ENCODE results near the gene TENT4A. TPM values are rescaled to one million over a fixed set of nuclear protein-coding genes. Genes with fewer than 3 reads are reported as not detected.
A peak's percentile ranks its signal among the peaks of the same experiment; 100 is the strongest.

TENT4A gene
- total and polyA plus RNA-seq, 2 of the 13 experiments (the other 11 are each of a cell fraction or from before 2014, with no cell fraction given) = 6.3 to 13.3 TPM

DNA sequence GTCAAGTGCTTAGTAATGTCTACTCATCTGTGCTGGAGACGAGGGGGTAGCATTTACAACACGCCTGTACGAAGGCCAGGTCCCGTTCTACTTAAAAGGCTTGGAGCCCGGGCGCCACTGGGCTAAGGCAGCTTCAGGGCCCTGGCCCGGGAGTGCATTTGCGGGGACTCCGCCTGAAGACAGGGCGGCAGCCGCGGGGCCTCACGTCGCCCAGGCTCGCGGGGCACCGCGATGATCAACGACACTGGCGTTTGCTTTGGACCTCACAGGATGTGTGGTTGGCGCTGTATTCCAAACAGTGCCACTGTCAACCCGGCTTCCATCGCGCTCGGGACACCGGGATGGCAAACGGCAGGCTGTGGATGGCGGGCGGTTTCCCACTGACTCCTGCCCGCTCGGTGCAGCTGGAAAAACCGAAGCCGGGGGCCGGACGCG lies 1.1 kb upstream of the TENT4A start (continued):
- TF ChIP-seq, protein P1, sequence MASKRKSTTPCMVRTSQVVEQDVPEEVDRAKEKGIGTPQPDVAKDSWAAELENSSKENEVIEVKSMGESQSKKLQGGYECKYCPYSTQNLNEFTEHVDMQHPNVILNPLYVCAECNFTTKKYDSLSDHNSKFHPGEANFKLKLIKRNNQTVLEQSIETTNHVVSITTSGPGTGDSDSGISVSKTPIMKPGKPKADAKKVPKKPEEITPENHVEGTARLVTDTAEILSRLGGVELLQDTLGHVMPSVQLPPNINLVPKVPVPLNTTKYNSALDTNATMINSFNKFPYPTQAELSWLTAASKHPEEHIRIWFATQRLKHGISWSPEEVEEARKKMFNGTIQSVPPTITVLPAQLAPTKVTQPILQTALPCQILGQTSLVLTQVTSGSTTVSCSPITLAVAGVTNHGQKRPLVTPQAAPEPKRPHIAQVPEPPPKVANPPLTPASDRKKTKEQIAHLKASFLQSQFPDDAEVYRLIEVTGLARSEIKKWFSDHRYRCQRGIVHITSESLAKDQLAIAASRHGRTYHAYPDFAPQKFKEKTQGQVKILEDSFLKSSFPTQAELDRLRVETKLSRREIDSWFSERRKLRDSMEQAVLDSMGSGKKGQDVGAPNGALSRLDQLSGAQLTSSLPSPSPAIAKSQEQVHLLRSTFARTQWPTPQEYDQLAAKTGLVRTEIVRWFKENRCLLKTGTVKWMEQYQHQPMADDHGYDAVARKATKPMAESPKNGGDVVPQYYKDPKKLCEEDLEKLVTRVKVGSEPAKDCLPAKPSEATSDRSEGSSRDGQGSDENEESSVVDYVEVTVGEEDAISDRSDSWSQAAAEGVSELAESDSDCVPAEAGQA (IDR thresholded peaks at IDR 0.05; ENCODE audit: low read depth) = 0 out of 2 replicates have a peak, but pooled peaks have one; percentile 24
- TF ChIP-seq, protein P1 (CRISPR knock-in tag; IDR thresholded peaks at IDR 0.05; ENCODE audit: borderline replicate concordance) = no peak
- TF ChIP-seq ZBTB8A (CRISPR knock-in tag; IDR thresholded peaks at IDR 0.05; ENCODE audit: borderline replicate concordance, low read depth) (0 out of 2 replicates have a peak, but pooled peaks have one; percentile 48), ZNF225 (CRISPR knock-in tag; IDR thresholded peaks at IDR 0.05) (0 out of 2 replicates have a peak, but pooled peaks have one; percentile 7), GABPA (IDR thresholded peaks at IDR 0.05; ENCODE audit: low read depth, low read length) (no peak), GABPA (CRISPR knock-in tag; IDR thresholded peaks at IDR 0.05; ENCODE audit: low read depth) (0 out of 2 replicates have a peak, but pooled peaks have one; percentile 11), ZNF230 (CRISPR knock-in tag; IDR thresholded peaks at IDR 0.05) (peak; percentile 48; the same call in 1 of the 2 replicates), GLI4 (CRISPR knock-in tag; IDR thresholded peaks at IDR 0.05; ENCODE audit: borderline replicate concordance) (no peak), ZNF512B (CRISPR knock-in tag; IDR thresholded peaks at IDR 0.05; ENCODE audit: borderline replicate concordance) (0 out of 2 replicates have a peak, but pooled peaks have one; percentile 22), ZNF761 (CRISPR knock-in tag; conservative IDR thresholded peaks at IDR 0.05) (peak; percentile 51; the same call in 1 of the 2 replicates), ZNF292 (CRISPR knock-in tag; IDR thresholded peaks at IDR 0.05; ENCODE audit: borderline replicate concordance, low read depth) (peak; percentile 61; the same call in 1 of the 2 replicates), ZNF788 (CRISPR knock-in tag; IDR thresholded peaks at IDR 0.05; ENCODE audit: borderline replicate concordance) (peak; percentile 43; the same call in 1 of the 2 replicates), NR2C2 (CRISPR knock-in tag; IDR thresholded peaks at IDR 0.05; ENCODE audit: borderline replicate concordance) (peak; percentile 1; the same call in 1 of the 2 replicates)
- TF ChIP-seq, protein P2, sequence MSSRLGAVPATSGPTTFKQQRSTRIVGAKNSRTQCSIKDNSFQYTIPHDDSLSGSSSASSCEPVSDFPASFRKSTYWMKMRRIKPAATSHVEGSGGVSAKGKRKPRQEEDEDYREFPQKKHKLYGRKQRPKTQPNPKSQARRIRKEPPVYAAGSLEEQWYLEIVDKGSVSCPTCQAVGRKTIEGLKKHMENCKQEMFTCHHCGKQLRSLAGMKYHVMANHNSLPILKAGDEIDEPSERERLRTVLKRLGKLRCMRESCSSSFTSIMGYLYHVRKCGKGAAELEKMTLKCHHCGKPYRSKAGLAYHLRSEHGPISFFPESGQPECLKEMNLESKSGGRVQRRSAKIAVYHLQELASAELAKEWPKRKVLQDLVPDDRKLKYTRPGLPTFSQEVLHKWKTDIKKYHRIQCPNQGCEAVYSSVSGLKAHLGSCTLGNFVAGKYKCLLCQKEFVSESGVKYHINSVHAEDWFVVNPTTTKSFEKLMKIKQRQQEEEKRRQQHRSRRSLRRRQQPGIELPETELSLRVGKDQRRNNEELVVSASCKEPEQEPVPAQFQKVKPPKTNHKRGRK (CRISPR knock-in tag; IDR thresholded peaks at IDR 0.05) = 0 out of 2 replicates have a peak, but pooled peaks have one; percentile 16

Data from HepG2 (cell line).